K562 (cell line): ENCODE results near the gene NPEPL1. TPM values are rescaled to one million over a fixed set of nuclear protein-coding genes. Genes with fewer than 3 reads are reported as not detected.

Experiments used
- IRF2 ChIP-seq: sonication (generic); formaldehyde crosslinking; IDR thresholded peaks from 2 replicates; pipeline ENCODE4 v1.8.1; 2022; ENCODE audit warnings: mild to moderate bottlenecking, missing genetic modification reagents
- polyA plus RNA-seq, 8 experiments: library from polyadenylated mRNA; depleted of rRNA in 4 of 8; stranded (reverse) in 5 of 8; unstranded in 3 of 8; fragments of >200 nt; fragmentation: Nextera tagmentation in 2 of 8; fragmentation: Illumina TruSeq in 1 of 8; extraction: Ambion mirVana in 2 of 8; extraction: Trizol in 1 of 8; gene quantifications; 2 replicates each; pipeline versions ENCODE4 v1.2.1 to v1.2.3, GENCODE V29; 2011 to 2014; ENCODE audit warnings: inconsistent platforms in 1 of 8, missing spikeins in 1 of 8
- total RNA-seq, 7 experiments: library from RNA; depleted of rRNA in 6 of 7; stranded (reverse); fragments of >200 nt in 6 of 7; fragmentation: Illumina TruSeq in 2 of 7; extraction: Trizol in 2 of 7; gene quantifications; 2 replicates each; pipeline versions ENCODE4 v1.2.1 to v1.2.3, GENCODE V29; 2011 to 2021; ENCODE audit warnings: low replicate concordance in 1 of 7
- TF ChIP-seq, protein P1 (sequence below): fragments of 450-650 bp; IDR thresholded peaks from 2 replicates; pipeline ENCODE4 v1.6.1; 2016; ENCODE audit warnings: mild to moderate bottlenecking, moderate library complexity

NPEPL1 gene
- total and polyA plus RNA-seq, 9 of the 15 experiments (the other 6 are each of a cell fraction or from before 2014, with no cell fraction given): 0.04 to 5.6 (median 0.94) TPM

DNA sequence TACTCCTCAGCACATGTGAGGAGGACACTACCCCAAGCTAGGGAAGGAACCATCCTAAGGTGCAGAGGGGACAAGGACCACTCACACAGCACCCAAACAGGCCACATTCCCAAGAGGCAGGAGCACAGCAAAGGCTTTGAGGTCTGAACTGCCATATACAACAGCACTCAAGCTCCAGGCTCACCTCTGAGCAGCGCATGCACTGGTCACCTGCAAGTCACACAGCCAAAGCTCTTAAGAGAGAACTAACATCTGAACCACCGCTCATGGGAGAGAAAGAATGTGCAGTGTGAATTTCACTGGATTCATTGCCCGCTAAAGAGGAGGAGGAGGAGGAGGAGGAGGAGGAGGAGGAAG is 31.0 kb downstream of the NPEPL1 start (continued):
- TF ChIP-seq, protein P1, sequence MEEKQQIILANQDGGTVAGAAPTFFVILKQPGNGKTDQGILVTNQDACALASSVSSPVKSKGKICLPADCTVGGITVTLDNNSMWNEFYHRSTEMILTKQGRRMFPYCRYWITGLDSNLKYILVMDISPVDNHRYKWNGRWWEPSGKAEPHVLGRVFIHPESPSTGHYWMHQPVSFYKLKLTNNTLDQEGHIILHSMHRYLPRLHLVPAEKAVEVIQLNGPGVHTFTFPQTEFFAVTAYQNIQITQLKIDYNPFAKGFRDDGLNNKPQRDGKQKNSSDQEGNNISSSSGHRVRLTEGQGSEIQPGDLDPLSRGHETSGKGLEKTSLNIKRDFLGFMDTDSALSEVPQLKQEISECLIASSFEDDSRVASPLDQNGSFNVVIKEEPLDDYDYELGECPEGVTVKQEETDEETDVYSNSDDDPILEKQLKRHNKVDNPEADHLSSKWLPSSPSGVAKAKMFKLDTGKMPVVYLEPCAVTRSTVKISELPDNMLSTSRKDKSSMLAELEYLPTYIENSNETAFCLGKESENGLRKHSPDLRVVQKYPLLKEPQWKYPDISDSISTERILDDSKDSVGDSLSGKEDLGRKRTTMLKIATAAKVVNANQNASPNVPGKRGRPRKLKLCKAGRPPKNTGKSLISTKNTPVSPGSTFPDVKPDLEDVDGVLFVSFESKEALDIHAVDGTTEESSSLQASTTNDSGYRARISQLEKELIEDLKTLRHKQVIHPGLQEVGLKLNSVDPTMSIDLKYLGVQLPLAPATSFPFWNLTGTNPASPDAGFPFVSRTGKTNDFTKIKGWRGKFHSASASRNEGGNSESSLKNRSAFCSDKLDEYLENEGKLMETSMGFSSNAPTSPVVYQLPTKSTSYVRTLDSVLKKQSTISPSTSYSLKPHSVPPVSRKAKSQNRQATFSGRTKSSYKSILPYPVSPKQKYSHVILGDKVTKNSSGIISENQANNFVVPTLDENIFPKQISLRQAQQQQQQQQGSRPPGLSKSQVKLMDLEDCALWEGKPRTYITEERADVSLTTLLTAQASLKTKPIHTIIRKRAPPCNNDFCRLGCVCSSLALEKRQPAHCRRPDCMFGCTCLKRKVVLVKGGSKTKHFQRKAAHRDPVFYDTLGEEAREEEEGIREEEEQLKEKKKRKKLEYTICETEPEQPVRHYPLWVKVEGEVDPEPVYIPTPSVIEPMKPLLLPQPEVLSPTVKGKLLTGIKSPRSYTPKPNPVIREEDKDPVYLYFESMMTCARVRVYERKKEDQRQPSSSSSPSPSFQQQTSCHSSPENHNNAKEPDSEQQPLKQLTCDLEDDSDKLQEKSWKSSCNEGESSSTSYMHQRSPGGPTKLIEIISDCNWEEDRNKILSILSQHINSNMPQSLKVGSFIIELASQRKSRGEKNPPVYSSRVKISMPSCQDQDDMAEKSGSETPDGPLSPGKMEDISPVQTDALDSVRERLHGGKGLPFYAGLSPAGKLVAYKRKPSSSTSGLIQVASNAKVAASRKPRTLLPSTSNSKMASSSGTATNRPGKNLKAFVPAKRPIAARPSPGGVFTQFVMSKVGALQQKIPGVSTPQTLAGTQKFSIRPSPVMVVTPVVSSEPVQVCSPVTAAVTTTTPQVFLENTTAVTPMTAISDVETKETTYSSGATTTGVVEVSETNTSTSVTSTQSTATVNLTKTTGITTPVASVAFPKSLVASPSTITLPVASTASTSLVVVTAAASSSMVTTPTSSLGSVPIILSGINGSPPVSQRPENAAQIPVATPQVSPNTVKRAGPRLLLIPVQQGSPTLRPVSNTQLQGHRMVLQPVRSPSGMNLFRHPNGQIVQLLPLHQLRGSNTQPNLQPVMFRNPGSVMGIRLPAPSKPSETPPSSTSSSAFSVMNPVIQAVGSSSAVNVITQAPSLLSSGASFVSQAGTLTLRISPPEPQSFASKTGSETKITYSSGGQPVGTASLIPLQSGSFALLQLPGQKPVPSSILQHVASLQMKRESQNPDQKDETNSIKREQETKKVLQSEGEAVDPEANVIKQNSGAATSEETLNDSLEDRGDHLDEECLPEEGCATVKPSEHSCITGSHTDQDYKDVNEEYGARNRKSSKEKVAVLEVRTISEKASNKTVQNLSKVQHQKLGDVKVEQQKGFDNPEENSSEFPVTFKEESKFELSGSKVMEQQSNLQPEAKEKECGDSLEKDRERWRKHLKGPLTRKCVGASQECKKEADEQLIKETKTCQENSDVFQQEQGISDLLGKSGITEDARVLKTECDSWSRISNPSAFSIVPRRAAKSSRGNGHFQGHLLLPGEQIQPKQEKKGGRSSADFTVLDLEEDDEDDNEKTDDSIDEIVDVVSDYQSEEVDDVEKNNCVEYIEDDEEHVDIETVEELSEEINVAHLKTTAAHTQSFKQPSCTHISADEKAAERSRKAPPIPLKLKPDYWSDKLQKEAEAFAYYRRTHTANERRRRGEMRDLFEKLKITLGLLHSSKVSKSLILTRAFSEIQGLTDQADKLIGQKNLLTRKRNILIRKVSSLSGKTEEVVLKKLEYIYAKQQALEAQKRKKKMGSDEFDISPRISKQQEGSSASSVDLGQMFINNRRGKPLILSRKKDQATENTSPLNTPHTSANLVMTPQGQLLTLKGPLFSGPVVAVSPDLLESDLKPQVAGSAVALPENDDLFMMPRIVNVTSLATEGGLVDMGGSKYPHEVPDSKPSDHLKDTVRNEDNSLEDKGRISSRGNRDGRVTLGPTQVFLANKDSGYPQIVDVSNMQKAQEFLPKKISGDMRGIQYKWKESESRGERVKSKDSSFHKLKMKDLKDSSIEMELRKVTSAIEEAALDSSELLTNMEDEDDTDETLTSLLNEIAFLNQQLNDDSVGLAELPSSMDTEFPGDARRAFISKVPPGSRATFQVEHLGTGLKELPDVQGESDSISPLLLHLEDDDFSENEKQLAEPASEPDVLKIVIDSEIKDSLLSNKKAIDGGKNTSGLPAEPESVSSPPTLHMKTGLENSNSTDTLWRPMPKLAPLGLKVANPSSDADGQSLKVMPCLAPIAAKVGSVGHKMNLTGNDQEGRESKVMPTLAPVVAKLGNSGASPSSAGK: no peak
- TF ChIP-seq IRF2 (CRISPR knock-in tag): no peak
